Measurements from ENCODE around the gene PIANP.
A peak's percentile ranks its signal among the peaks of the same experiment; 100 is the strongest.

PIANP gene

DNA sequence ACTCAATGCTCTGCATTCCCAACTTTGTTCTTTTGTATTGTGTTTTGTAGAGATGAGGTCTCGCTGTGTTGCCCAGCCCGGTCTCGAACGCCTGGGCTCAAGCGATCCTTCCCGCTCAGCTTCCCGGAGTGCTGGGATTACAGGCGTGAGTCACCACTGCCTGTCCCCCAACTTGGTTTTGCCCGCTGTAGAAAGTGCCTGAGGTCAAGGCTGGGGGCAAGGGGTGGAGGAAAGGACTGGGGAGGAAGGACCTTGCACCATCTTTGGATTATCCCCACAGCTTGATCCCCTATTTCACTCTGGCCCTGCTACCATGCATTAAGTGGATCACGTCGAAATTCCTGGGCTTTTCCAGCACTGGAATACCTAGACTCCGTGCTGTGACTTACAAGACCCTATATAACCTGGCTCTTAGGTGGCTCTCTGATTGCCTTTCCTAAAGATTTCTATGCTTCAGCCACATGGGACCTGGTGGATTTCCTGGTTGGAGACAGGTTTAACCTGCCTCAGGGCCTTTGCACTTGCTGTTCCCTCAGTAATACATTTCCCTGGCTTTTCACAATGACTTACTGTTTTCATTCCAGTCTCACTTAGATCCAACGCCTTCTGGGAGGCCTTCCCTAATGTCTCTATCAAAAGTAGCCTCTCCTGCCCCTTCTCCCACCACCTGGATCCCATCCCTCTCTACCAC, 608 bp upstream of the PIANP start:
- DNase-seq, result no peak

GRCh38 chr12:6699989-6700645, 498 bp downstream of the PIANP start:
- DNase-seq, result peak; percentile 22

DNA sequence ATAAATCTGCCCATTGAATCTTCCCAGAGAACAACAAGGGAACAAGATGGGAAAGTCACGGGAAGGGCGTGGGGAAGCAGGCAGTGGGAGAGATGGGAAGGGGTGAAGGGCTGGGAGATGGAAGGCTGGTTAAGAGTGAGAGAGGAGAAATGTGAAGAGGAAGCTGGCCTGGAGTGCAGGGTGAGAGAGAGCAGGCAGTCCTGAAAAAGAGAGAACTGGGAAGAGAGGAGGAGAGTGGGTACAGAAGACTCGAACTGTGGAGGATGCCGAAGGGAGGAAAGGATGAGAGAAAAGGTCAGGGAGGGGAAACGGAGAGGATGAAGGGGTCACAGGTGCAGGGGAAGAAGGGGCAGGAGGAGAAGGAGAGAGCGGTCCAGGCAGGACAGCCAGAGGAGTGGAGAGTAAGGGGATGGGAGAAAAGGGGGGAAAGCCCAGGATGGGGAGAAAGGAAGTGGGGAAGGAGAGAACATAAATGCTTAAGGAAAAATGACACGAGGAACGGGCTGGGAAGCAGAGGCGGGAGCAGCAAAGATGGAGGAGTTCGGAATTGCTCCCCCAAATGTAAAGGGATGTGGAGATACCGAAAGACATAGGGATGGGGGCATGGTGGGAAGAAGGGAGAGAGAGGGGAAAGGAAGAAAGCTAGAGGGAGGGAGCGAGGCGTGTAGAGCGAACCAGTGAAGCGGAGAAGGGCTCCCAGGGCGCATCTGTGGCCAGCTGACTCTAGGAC, 1.2 kb downstream of the PIANP start:
- DNase-seq, result no peak

DNA sequence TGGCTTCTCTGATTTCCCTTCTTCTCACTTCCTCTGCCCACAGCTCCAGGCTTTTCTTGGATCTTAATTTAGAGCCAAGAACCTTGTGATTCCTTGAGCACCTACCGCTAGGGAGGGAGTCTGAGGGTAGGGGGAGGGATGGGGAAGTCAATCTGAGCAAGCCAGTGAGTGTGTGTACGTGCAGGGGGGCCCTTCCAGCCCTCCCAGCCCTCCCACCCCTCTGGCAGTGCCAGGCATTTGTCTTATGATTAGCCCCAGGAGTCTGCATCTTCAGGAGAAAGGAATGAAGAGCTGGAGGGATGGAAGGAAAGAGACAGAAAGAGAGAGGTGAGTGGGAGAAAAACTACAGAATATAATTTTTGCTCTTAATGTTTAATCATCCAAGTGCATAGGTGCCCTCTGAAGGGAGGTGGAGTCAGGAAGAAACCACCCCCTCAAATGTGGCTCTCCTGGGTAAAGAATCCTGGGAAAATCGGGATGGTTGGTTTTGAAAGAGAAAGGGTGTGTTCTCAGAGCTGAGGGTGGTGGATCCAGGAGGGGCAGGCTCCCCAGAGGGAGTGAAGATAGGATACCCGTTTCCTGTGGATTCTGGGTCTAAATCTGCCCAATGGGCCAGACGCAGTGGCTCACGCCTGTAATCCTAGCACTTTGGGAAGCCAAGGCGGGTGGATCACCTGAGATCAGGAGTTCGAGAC, 2.1 kb downstream of the PIANP start:
- no peak for DNase-seq

- no peak for DNase-seq
These were observed 2.8 kb downstream of the PIANP start for GRCh38 chr12:6697584-6698351.

- DNase-seq, result no peak
These were observed 3.7 kb downstream of the PIANP start for GRCh38 chr12:6696690-6697583.

DNA sequence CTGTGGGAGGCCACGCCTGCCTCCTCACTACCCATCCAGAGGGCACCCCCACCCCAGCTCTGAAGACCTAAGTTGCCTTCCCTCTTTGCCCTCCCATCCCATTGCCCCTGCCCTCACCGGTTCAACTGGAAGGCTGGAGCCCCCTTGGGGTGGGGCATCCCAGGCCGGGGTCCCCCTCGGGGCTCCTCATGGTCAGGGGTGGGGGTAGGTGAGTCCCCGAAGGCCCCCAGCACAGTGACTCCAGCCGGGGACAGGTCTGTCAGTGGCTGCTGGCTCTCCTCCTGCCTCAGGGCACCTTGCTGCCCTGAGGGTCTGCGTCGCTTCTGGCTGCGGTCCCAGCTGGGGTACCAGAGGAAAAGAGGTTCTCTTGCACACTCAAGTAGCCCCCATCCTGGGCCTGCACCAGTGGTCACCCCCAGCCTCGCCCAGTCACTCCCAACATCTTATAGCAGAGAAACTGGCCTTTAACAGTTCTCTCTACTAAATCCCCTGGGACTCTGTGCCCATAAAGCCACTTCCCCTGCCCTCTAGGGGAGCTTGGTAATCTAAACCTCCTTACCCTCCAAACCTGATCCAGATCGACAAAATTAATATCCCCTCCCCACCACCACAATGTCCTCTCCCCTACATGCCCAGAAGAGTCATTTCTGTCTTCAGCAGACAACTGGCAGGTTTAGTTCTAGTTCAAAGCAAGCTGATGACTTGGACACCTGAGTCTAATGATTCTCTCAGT, 5.1 kb downstream of the PIANP start:
- no peak for DNase-seq

- no peak for DNase-seq
These were observed 5.9 kb downstream of the PIANP start for GRCh38 chr12:6694701-6695100.

GRCh38 chr12:6693832-6694355, 6.7 kb downstream of the PIANP start:
- DNase-seq, result no peak

DNA sequence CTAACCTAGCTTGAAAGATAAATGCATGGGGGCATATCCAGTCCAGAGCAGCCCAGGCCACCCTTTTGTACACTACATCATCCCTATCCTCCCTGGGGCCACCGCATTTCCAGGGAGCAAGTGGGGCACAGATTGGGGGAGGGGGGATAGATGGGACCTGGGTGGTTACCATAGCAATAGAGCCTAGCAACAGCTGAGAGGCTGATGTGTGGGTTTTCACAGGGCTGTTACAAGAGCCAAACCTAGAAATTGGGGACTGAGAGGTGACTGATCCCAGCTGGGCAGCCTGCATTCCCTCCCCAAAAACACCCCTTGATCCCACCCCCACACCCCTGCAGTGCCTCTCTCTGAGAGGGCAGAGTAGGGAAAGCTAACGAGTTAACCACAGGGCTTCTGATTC, 7.7 kb downstream of the PIANP start:
- DNase-seq, result no peak

- DNase-seq, result no peak
These were observed 9.1 kb downstream of the PIANP start for GRCh38 chr12:6691473-6691872.

DNA sequence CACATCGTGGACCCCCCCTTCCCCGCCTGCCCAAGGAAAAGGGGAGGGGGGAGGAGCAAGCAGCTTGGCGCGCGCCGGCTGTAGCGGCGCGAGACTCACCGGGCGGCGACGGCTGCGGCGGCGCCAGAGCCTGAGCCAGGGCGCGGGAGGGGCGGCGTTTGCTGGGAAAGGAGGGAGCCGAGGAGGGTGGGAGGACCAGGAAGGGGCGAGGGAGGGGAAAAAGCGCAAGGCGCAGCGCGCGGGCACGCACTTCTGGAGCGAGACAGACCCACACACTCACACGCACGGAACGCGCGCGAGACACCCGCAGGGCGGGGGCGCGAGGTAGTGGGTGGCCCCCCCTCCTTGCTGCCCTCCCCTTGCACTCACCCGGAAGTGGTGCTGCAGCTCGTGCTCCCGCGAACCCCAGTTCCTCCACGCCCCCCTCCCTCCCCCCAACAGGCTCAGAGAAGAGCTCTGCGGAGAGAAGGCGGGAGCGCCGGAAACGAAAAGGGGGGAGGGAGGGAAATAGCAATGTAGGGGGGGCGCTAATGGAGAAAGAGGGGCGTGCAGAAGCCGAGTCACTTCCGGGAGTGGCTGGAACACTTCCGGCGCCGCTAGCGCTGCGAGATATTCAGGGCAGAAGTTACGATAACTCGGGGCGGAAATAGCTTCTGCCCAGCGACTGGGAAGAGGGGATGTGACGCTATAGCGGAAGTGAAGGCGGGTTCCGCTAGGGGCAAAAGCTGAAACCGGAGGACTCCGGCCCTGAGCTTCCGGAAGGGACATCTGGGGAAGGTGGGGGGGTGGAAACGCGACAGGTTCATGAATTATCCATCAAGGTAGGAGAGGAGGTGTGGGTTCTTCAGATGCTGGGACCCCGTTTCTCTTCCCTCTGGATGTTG, 11.4 kb downstream of the PIANP start, which contains the start of gene ZNF384:
Gene ZNF384, minus strand, starts transcription at position 377 of the 884 bp plus-strand sequence. CDS start 9,855 bp downstream, outside the sequence.
- DNase-seq, result peak; percentile 99

GRCh38 chr12:6688543-6688998, 12.0 kb downstream of the PIANP start:
- no peak for DNase-seq

GRCh38 chr12:6685814-6686213, 14.8 kb downstream of the PIANP start:
- no peak for DNase-seq

GRCh38 chr12:6684609-6685008, 16.0 kb downstream of the PIANP start:
- DNase-seq, result peak; percentile 16

DNA sequence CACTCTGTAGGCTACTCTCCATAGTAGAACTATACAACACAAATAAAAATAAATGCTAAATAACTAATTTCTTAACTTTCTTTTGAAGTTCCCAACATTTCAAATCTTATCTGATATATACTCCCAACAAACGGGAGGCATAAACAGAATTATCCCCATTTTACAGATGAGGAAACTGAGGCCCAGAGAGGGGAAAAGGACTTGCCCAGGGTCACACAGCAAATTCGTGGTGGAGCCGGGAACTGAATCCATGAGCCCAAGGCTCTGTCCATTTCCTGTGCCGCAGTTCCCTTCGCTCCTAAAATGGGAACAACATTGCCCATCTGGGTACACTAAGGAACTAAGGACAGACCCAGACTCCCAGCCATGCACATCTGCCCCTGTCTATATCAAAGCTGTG, 23.7 kb downstream of the PIANP start:
- DNase-seq, result no peak

- no peak for DNase-seq
These were observed 28.5 kb downstream of the PIANP start for GRCh38 chr12:6672143-6672542.

GRCh38 chr12:6667559-6668210, 32.9 kb downstream of the PIANP start:
- no peak for DNase-seq

GRCh38 chr12:6666211-6666610, 34.4 kb downstream of the PIANP start:
- DNase-seq, result no peak

Data from NCI-H1092 treated with DMSO at 0.1 percent for 48 hours (cell line).